PC-9 (cell line): ENCODE data around the gene PTGES. TPM values are rescaled to one million over a fixed set of nuclear protein-coding genes. Genes with fewer than 3 reads are reported as not detected.

Experiments used
- BruUV-seq: library from RNA; stranded (reverse); fragments of 400-500 nt; replicated peaks from 2 replicates; lab custom pipeline; 2021; lab: Mats Ljungman, UMichigan
- CTCF ChIA-PET: fragments of 300-600 bp; sonication (Branson Sonifier 250); formaldehyde crosslinking; loops from one replicate; lab custom pipeline; 2022; ENCODE audit warnings: antibody characterized with exemption; lab: Charles Lee
- POLR2A ChIA-PET: fragments of 300-600 bp; sonication (Branson Sonifier 250); formaldehyde crosslinking; loops from one replicate; lab custom pipeline; 2022; ENCODE audit warnings: antibody characterized with exemption; ENCODE audit not compliant: unreplicated experiment; lab: Charles Lee
- DNase-seq, 2 experiments: peaks; one replicate each; pipeline versions ENCODE4 v3.0.0 to v3.0.0-alpha.2; 2015 to 2022; ENCODE audit warnings: mixed read lengths in 1 of 2
- H2AFZ ChIP-seq: fragments of 200-600 bp; sonication (generic); 2 replicates; pipeline ENCODE4 v1.8.1; 2017; ENCODE audit warnings: antibody characterized with exemption
- H3F3A ChIP-seq: fragments of 200-600 bp; sonication (generic); 2 replicates; pipeline ENCODE4 v1.8.1; 2017; ENCODE audit warnings: antibody characterized with exemption, mild to moderate bottlenecking, low read depth; ENCODE audit not compliant: insufficient read depth
- H3K27ac ChIP-seq: fragments of 200-600 bp; sonication (generic); 2 replicates; pipeline ENCODE4 v1.6.1; 2016; ENCODE audit warnings: mixed run types
- H3K27me3 ChIP-seq: fragments of 200-600 bp; sonication (generic); 2 replicates; pipeline ENCODE4 v1.6.1; 2016; ENCODE audit warnings: low read depth, mixed run types; ENCODE audit not compliant: insufficient read depth
- H3K36me3 ChIP-seq: fragments of 200-600 bp; sonication (generic); 2 replicates; pipeline ENCODE4 v1.6.1; 2016; ENCODE audit warnings: low read depth, mixed run types
- H3K4me1 ChIP-seq: fragments of 200-600 bp; sonication (generic); replicated peaks from 2 replicates; pipeline ENCODE4 v1.6.1; 2016; ENCODE audit warnings: mixed run types; ENCODE audit not compliant: insufficient read depth
- H3K4me2 ChIP-seq: fragments of 200-600 bp; sonication (generic); 2 replicates; pipeline ENCODE4 v1.6.1; 2017; ENCODE audit warnings: mixed run types
- H3K4me3 ChIP-seq: fragments of 200-600 bp; sonication (generic); 2 replicates; pipeline ENCODE4 v1.6.1; 2016; ENCODE audit warnings: mixed run types
- H3K79me2 ChIP-seq: fragments of 200-600 bp; sonication (generic); 2 replicates; pipeline ENCODE4 v1.6.1; 2017; ENCODE audit warnings: low read depth, mixed run types
- H3K9me2 ChIP-seq: fragments of 200-600 bp; sonication (generic); 2 replicates; pipeline ENCODE4 v1.8.1; 2017; ENCODE audit warnings: mild to moderate bottlenecking; ENCODE audit not compliant: insufficient read depth
- H3K9me3 ChIP-seq: fragments of 200-600 bp; sonication (generic); 2 replicates; pipeline ENCODE4 v1.8.1; 2016; ENCODE audit warnings: low read depth; ENCODE audit not compliant: insufficient read depth
- H4K20me1 ChIP-seq: fragments of 200-600 bp; sonication (generic); 2 replicates; pipeline ENCODE4 v1.8.1; 2017; ENCODE audit not compliant: insufficient read depth
- EZH2 ChIP-seq: fragments of 200-600 bp; sonication (generic); IDR thresholded peaks from 2 replicates; pipeline ENCODE4 v1.8.0; 2017; ENCODE audit warnings: antibody characterized with exemption, low read depth
- intact Hi-C: fragments of 100-400 bp; cut with micrococcal nuclease; formaldehyde crosslinking; loops from one replicate; pipeline ENCODE4 v1.10.0; 2022; ENCODE audit not compliant: unreplicated experiment
- total RNA-seq: library from RNA; stranded (reverse); gene quantifications from 2 replicates; pipeline ENCODE4 v1.2.3, GENCODE V29; 2021
- TF ChIP-seq, protein P1 (sequence below): fragments of 200-600 bp; sonication (generic); conservative IDR thresholded peaks from 2 replicates; pipeline ENCODE4 v1.6.1; 2017; ENCODE audit warnings: mixed run types, antibody characterized with exemption, mild to moderate bottlenecking, moderate library complexity

Gene PTGES
- total RNA-seq, 1 experiment from 2014 or later: 119 TPM

DNA sequence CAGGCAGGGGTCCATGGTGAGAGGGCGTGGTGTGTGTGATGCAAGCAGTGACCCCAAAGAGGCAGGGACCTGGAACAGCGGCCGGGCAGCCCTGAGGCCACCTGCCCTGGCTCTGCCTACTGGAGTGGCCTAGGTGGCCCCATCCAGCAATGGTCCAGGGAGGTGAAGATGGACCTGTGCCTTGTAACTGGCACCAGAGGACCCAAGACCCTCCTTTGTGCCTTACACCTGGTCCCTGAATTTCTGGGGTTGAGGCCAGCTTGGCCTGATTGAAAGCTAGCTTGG lies 42.7 kb downstream of the PTGES start:
- Histone ChIP-seq H3K79me2 (no peaks in the 10 kb centered on the region), H3K9me2 (no peaks in the 10 kb centered on the region), H3K4me1 (no peaks in the 10 kb centered on the region), H4K20me1 (no peaks in the 10 kb centered on the region), H3K4me2 (no peak overlapping the region), H3F3A (no peaks in the 10 kb centered on the region), H2AFZ (no peak overlapping the region), H3K27ac (no peak overlapping the region), H3K4me3 (no peak overlapping the region), H3K27me3 (no peaks in the 10 kb centered on the region), H3K36me3 (no peaks in the 10 kb centered on the region), H3K9me3 (no peaks in the 10 kb centered on the region)
- ChIA-PET POLR2A (no interaction called here), CTCF (no interaction called here)
- TF ChIP-seq EZH2: no peak
- TF ChIP-seq, protein P1, sequence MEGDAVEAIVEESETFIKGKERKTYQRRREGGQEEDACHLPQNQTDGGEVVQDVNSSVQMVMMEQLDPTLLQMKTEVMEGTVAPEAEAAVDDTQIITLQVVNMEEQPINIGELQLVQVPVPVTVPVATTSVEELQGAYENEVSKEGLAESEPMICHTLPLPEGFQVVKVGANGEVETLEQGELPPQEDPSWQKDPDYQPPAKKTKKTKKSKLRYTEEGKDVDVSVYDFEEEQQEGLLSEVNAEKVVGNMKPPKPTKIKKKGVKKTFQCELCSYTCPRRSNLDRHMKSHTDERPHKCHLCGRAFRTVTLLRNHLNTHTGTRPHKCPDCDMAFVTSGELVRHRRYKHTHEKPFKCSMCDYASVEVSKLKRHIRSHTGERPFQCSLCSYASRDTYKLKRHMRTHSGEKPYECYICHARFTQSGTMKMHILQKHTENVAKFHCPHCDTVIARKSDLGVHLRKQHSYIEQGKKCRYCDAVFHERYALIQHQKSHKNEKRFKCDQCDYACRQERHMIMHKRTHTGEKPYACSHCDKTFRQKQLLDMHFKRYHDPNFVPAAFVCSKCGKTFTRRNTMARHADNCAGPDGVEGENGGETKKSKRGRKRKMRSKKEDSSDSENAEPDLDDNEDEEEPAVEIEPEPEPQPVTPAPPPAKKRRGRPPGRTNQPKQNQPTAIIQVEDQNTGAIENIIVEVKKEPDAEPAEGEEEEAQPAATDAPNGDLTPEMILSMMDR: no peak
- intact Hi-C loops: no loop called here
- no peak for DNase-seq
- no TSS peak for BruUV-seq

DNA sequence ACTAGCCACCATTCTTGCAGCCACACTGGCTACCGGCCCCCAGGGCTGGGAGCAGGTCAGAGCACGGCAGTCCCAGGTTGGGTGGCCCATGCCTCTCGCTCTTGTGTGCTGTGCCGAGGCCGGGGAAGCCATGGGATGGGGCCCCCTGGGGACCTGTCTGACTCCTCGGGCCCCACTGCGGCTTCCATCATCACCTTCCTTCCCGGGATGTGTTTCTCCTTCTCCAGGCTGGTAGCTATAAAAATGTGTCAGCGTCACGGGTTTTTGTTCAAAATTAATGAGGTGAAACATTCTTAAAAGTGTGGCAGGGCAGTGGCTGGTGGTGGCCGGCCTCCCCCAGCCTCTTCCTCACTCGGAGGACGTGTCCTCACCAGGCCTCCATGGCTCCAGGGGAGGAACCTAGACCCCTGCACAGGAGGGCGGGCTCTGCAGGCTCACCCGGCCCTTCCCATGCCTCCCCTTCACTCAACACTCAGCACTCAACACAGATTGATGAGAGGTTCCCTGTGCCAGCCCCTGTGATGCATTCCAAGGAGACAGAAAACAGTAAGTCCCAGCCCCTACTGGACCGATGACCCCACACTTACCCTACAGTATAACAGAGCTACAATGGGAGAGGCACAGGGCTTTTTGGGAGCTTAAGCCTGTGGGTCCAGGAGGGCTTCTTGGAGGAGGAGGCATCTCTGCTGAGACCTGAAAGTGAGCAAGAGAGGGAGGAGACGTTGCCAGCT lies 43.2 kb downstream of the PTGES start:
- Histone ChIP-seq H3K79me2 (no peaks in the 10 kb centered on the region), H4K20me1 (no peaks in the 10 kb centered on the region), H3K36me3 (no peaks in the 10 kb centered on the region), H3K27me3 (no peaks in the 10 kb centered on the region), H3K27ac (no peak overlapping the region), H2AFZ (no peak overlapping the region), H3K9me3 (no peaks in the 10 kb centered on the region), H3K4me2 (no peak overlapping the region), H3F3A (no peaks in the 10 kb centered on the region), H3K4me1 (no peaks in the 10 kb centered on the region), H3K4me3 (no peak overlapping the region), H3K9me2 (no peaks in the 10 kb centered on the region)
- no peak for DNase-seq
- ChIA-PET CTCF (no interaction called here), POLR2A (no interaction called here)
- no peak for TF ChIP-seq EZH2
- intact Hi-C loops: no loop called here
- no TSS peak for BruUV-seq

DNA sequence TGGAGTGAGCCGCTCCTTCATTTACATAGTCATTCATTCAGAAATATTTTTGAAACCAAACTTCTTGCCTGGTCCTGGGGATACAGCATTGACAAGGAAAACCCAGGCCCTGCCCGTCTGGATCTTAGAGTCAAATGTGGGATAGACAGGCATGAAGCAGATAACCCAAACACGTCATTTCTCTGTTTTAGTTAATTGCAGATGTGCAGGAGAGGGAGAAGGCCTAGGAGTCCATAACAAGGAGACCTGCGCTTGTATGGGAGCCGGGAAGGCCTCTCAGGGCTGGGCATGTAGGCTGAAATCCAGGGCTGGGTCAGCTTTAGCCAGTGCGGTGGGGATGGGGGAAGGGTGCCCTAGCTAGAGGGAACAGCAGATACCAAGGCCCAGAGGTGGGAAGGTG lies 44.0 kb downstream of the PTGES start:
- Histone ChIP-seq H3K27me3 (no peaks in the 10 kb centered on the region), H3K9me3 (no peaks in the 10 kb centered on the region), H3K36me3 (no peaks in the 10 kb centered on the region), H3K4me2 (no peak overlapping the region), H3K79me2 (no peaks in the 10 kb centered on the region), H4K20me1 (no peaks in the 10 kb centered on the region), H3F3A (no peaks in the 10 kb centered on the region), H3K4me1 (no peaks in the 10 kb centered on the region), H2AFZ (no peak overlapping the region), H3K27ac (no peak overlapping the region), H3K9me2 (no peaks in the 10 kb centered on the region), H3K4me3 (no peak overlapping the region)
- DNase-seq: no peak
- ChIA-PET POLR2A (no interaction called here), CTCF (no interaction called here)
- no TSS peak for BruUV-seq
- TF ChIP-seq EZH2: no peak
- TF ChIP-seq, protein P1: no peak
- intact Hi-C loops: no loop called here

DNA sequence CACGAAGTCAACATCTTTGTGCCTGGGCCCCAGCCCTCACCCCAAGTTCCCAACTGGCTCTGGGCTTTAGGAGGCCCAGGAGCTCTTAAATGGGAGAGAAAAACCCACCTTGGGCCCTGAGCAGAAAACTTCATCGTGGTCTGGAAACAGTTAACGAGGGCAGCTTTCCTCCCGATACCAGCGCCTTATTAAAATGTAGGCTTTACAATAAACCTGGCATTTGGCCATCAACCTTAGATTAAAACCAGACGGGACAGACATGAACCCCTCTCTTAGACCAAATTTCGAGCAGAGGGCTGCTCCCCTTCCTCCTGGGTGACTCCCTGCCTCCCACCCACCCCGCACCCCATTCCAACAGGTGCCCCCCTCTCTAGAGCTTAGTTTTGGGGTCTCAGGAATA lies 48.0 kb downstream of the PTGES start:
- no peak overlapping the region for H3K27ac ChIP-seq
- no peak for DNase-seq
- POLR2A ChIA-PET: no interaction called here
- BruUV-seq: no TSS peak
- no peaks in the 10 kb centered on the region for H3K27me3 ChIP-seq
- H3K79me2 ChIP-seq: no peaks in the 10 kb centered on the region
- H3K9me3 ChIP-seq: no peaks in the 10 kb centered on the region
- H2AFZ ChIP-seq: no peak overlapping the region
- intact Hi-C loops: no loop called here
- no peaks in the 10 kb centered on the region for H4K20me1 ChIP-seq
- no peaks in the 10 kb centered on the region for H3F3A ChIP-seq
- H3K36me3 ChIP-seq: no peaks in the 10 kb centered on the region
- no peak overlapping the region for H3K4me3 ChIP-seq
- TF ChIP-seq, protein P1: no peak
- no peak for TF ChIP-seq EZH2
- H3K9me2 ChIP-seq: no peaks in the 10 kb centered on the region
- no peak overlapping the region for H3K4me2 ChIP-seq
- H3K4me1 ChIP-seq: no peaks in the 10 kb centered on the region
- CTCF ChIA-PET: no interaction called here
